OCI-LY7 (cell line): ENCODE data around the gene SETDB1.

Experiments
- EZH2phosphoT487 ChIP-seq: fragments of 200-600 bp; sonication (generic); IDR thresholded peaks from 2 replicates; pipeline ENCODE4 v1.6.1; 2018; ENCODE audit warnings: low read depth, borderline replicate concordance, mild to moderate bottlenecking, mixed run types, antibody characterized with exemption, low read length, moderate library complexity, mixed read lengths
- TF ChIP-seq, protein P1 (sequence below): fragments of 200-600 bp; sonication (generic); conservative IDR thresholded peaks from 2 replicates; pipeline ENCODE4 v1.5.1; 2014; ENCODE audit warnings: mild to moderate bottlenecking, antibody characterized with exemption, low read length, moderate library complexity, mixed read lengths

DNA sequence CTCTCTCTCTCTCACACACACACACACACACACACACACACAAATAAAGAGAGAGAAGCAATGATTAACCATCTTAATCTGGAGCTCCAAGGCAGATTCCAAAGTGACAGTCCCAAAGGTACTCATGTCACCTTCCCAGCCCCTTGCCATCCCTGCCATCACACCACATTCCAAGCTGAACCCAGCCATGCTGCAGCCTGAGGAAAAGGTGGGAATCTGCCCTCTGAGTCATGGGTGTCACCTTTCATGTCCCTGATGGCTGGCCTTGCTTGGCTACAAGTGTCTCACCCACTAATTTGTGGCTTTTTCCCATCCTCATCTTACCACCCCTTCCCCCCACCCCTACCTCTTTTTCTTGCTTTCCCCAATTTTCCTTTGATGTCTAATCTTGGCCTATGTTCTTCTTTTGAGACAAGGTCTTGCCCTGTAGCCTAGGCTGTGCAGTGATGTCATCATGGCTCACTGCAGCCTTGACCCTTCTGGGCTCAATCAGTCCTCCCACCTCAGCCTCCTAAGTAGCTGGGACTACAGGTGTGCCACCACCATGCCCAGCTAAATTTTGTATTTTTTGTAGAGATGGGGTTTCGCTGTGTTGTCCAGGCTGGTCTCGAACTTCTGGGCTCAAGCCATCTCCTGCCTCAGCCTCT, 59.1 kb downstream of the SETDB1 start:
- TF ChIP-seq, protein P1, sequence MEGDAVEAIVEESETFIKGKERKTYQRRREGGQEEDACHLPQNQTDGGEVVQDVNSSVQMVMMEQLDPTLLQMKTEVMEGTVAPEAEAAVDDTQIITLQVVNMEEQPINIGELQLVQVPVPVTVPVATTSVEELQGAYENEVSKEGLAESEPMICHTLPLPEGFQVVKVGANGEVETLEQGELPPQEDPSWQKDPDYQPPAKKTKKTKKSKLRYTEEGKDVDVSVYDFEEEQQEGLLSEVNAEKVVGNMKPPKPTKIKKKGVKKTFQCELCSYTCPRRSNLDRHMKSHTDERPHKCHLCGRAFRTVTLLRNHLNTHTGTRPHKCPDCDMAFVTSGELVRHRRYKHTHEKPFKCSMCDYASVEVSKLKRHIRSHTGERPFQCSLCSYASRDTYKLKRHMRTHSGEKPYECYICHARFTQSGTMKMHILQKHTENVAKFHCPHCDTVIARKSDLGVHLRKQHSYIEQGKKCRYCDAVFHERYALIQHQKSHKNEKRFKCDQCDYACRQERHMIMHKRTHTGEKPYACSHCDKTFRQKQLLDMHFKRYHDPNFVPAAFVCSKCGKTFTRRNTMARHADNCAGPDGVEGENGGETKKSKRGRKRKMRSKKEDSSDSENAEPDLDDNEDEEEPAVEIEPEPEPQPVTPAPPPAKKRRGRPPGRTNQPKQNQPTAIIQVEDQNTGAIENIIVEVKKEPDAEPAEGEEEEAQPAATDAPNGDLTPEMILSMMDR: no peak
- TF ChIP-seq EZH2phosphoT487: no peak
